Stimulated activated CD8-positive, alpha-beta memory T cell treated with anti-CD3 and anti-CD28 coated beads, Interleukin-4, amount 100 ng/mL, for 4 hours (primary cell): ENCODE measurements around the gene AMY2A.
"Not testable (repeated sequence)": the region's sequence is repeated elsewhere in the genome, so short reads cannot be mapped to it uniquely, and the experiment has no call there.

Experiments
- DNase-seq, 2 donors: peaks; one replicate each; pipeline ENCODE4 v3.0.0-alpha.2; 2020; ENCODE audit warnings: low read depth in 2 of 2, low spot score in 1 of 2

The AMY2A gene

GRCh38 chr1:103616994-103617477, at the start of gene AMY2A:
AMY2A (plus strand) TSS chr1:103617427; CDS start chr1:103617441, 14 bp downstream.
- not testable (repeated sequence) for DNase-seq

- DNase-seq, result no peak
These were observed 47.7 kb upstream of the AMY2A start for GRCh38 chr1:103569493-103569892.

- not testable (repeated sequence) for DNase-seq
These were observed 45.9 kb upstream of the AMY2A start, which contains the start of gene AMY2B for GRCh38 chr1:103571289-103571688. AMY2B (plus strand) TSS chr1:103571589; CDS start chr1:103571603, 14 bp downstream.

- DNase-seq, result no peak
These were observed 41.2 kb upstream of the AMY2A start for GRCh38 chr1:103576065-103576464.

GRCh38 chr1:103576784-103577183, 40.4 kb upstream of the AMY2A start:
- not testable (repeated sequence) for DNase-seq

- no peak for DNase-seq
These were observed 34.8 kb upstream of the AMY2A start for GRCh38 chr1:103582464-103582863.

- DNase-seq, result no peak
These were observed 33.3 kb upstream of the AMY2A start for GRCh38 chr1:103583887-103584286.

- no peak for DNase-seq
These were observed 32.7 kb upstream of the AMY2A start for GRCh38 chr1:103584537-103584936.

GRCh38 chr1:103602740-103603139, 14.5 kb upstream of the AMY2A start:
- not testable (repeated sequence) for DNase-seq

- no peak for DNase-seq
These were observed 865 bp upstream of the AMY2A start for GRCh38 chr1:103616362-103616761.

GRCh38 chr1:103627436-103627835, 10.2 kb downstream of the AMY2A start:
- not testable (repeated sequence) for DNase-seq

GRCh38 chr1:103641194-103641593, 24.0 kb downstream of the AMY2A start:
- not testable (repeated sequence) for DNase-seq

GRCh38 chr1:103643908-103644307, 26.7 kb downstream of the AMY2A start:
- not testable (repeated sequence) for DNase-seq

GRCh38 chr1:103650305-103650704, 33.1 kb downstream of the AMY2A start:
- DNase-seq, result not testable (repeated sequence)

- DNase-seq, result not testable (repeated sequence)
These were observed 33.7 kb downstream of the AMY2A start for GRCh38 chr1:103650889-103651288.

- DNase-seq, result not testable (repeated sequence)
These were observed 36.9 kb downstream of the AMY2A start for GRCh38 chr1:103654133-103654532.

GRCh38 chr1:103655460-103655859, 38.2 kb downstream of the AMY2A start, which contains the start of gene AMY1A:
AMY1A (plus strand) TSS chr1:103655760; CDS start chr1:103656331, 571 bp downstream.
- DNase-seq, result not testable (repeated sequence)
